Activated gamma-delta T cell (primary cell): ENCODE results near the gene GH1.
"Not testable (repeated sequence)": the region's sequence is repeated elsewhere in the genome, so short reads cannot be mapped to it uniquely, and the experiment has no call there.

Source experiments
- DNase-seq: peaks from one replicate; lab custom pipeline; 2025; lab: John Stamatoyannopoulos, UW
- total RNA-seq, 2 donors: gene quantifications; one replicate each; lab custom pipeline; 2026; lab: John Stamatoyannopoulos, UW

Gene GH1
- total RNA-seq = 0 reads per million in 2 donors

- not testable (repeated sequence) for DNase-seq
Observed at GRCh38 chr17:63918789-63919305, at the start of gene GH1. Gene GH1, minus strand, starts transcription at chr17:63918839. Its CDS starts 63 bp downstream, at chr17:63918776.

DNA sequence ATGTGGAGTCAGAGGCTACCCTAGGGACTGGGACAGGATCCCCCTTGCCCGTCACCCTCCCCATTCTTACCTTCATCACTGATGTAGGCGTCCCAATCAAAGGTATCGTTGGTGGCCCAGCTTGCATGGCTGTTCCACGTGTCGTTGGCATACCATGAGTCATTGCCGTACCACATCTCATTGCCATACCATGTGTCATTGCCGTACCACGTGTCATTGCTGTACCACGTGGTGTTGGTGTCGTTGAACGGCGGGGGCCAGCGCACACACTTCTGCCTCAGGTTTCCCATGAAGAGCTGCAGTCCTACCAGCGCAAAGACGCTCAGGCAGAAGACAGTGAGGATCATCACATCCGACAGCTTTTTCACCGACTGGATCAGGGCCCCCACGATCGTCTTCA lies 49.3 kb upstream of the GH1 start:
- DNase-seq = no peak

DNA sequence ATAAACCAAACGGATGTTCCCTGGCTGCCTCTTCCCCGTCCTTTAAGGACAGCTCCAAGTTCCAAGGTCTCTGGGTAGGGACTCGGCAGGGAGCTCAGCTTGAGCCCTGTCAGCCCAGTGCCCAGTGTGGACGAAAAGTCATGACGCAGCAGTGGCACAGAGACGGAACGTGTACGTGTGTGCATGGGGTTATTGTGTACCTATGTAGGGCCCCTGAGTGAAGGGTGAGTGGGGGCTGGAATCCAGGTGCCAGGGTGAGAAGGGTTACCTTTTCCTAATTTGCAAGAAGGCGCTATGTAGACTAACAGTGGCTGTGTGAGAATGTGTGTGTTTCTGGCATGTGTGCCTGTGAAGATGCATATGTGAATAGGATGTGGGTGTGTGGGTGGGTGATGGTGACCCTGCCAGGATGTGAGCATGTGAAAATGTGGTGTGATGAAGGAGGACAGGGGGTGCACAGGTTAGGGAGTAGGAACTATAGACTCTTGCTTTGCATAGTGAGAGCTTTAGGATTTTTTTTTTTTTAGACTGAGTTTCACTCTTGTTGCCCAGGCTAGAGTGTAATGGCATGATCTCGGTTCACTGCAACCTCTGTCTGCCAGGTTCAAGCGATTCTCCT lies 48.1 kb upstream of the GH1 start:
- no peak for DNase-seq

- no peak for DNase-seq
Observed at GRCh38 chr17:63963123-63963522, 44.5 kb upstream of the GH1 start.

GRCh38 chr17:63962298-63962744 lies 43.7 kb upstream of the GH1 start:
- DNase-seq = no peak

DNA sequence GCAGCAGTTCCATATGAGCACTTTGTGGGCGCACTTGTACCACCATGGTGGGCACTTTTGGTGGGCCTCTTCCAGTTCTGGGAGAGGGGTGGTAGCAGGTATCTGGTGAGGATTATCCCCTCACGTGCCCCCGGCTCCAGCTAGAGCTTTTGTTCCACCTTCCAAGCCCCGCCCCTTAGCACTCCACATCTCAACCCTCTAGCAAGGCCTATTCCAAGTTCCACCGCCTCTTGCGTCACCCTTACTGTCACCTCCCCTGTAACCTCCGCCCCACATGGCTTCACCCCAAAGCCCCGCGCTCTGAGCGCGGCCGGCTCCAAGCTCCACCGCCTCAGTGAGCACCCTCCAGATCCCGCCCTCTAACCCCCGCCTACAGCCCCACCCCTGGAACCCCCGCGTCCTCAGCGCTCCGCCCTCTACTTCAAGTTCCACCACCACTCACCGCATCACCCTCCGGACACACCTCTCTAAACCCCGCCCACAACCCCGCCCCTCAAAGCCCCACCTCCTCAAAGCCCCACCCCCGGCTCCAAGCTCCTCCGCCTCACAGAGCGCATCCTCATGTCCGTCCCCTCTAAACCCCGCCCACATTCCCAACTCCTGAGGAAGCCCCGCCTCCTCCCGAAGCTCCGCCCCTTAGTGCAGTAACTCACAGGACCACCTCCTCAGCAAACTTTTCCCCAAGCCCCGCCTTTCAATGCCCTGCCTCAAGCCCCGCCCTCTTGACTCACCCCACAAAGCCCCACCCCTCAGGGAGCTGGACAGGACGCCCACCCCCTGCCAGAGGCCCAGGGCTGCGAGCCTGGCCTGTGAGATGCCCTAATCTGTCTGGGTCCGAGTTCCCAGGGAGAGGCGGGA lies 42.9 kb upstream of the GH1 start:
- DNase-seq = no peak

DNA sequence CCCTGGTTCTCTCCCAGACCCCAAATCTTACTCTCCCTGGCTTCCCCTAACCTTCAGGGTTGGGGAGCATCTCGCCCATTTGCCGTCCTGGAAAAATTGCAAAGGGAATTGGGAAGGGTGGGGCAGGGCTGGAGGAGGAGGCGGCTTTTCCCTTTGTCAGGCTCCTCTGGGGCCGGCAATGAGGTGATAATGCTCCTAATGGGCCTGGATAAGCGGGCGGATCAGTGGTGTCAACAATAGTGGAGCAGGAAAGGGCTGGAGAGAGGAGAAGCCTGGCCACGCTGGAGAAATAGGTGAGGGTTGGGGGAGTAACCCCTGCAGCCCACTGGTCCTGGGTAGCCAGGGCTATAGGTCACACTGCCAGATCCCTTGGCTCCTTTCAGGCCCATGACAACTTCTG lies 41.8 kb upstream of the GH1 start:
- no peak for DNase-seq

DNA sequence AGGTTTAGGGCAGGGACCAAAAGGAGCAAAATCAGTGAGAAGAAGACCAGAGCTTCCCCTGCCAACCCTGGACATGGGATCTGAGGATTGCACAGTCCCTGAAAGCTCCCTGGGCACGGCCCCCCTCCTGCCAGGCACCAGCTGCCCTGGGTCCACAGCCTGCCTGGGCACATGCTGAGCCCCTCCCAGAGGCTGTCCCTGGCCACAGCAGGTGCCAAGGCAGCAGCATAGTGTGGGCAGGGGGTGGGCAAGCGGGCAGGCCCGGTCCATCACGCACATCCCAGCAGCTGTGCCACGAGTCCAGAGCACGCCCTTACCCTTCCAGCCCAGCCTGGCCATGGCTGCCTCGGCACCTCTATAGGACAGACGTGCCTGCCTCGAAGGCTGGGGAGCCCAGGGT lies 41.4 kb upstream of the GH1 start:
- no peak for DNase-seq

GRCh38 chr17:63956296-63956920 lies 37.8 kb upstream of the GH1 start:
- no peak for DNase-seq

DNA sequence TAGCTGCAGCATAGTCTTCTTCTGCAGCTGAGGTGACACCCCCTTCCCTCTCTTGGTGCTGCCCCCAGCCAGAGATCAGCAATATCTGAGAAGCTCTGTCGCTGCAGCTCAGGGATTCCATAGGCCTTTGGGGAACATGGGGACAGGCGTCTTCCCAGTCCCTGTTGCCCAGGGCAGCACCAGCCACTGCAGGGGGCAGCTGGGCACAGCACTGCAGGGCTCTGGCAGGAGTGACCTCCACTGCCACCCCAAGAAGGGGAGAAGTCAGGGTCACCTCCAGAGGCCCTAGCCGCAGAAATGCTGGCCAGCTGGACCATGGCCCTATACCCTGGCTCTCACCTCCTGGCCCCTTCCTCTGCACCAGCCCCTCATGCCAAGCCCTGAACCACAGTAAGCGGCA lies 37.2 kb upstream of the GH1 start:
- no peak for DNase-seq

DNA sequence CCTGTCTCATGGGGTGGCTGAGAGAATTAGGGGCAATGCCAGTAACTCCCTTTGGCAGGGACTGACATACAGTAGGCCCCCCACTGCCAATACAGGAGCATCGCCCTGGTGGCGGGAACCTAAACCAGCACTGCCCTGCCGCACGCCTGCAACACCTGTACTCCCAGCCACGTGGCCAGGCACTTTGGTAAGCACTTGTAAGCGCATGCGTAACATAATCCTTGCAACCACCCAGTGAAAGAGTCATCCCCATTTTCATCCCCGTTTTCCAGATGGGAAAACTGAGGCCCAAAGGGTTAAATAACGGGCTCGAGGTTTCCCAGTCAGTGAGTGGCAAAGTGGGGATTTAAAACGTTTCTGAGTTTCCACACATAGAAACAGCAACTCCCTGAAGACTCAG lies 36.6 kb upstream of the GH1 start:
- no peak for DNase-seq

- DNase-seq = no peak
Observed at GRCh38 chr17:63954402-63955063, 35.9 kb upstream of the GH1 start.

GRCh38 chr17:63950940-63951907 lies 32.6 kb upstream of the GH1 start:
- no peak for DNase-seq

GRCh38 chr17:63949576-63950250 lies 31.1 kb upstream of the GH1 start:
- no peak for DNase-seq

DNA sequence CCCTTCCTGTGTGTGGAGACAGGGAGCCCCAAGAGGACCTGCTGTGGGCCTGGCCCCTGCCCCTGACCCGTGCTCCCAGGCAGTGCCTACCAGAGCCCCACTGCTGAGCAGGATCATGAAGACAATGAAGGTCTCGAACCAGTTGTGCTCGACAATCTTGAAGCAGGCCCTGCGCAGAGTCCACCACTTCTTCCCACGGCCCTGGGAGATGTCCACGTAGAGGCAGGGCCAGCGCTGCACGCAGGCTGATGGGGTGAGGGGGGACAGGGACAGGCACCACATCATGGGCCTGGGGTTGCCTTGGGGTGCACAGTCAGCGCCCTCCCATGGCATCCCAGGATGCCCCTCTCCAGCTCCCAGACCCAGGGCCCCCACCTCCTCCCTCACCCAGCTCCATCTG lies 29.9 kb upstream of the GH1 start:
- DNase-seq = no peak

GRCh38 chr17:63947711-63948330 lies 29.2 kb upstream of the GH1 start:
- DNase-seq = no peak

DNA sequence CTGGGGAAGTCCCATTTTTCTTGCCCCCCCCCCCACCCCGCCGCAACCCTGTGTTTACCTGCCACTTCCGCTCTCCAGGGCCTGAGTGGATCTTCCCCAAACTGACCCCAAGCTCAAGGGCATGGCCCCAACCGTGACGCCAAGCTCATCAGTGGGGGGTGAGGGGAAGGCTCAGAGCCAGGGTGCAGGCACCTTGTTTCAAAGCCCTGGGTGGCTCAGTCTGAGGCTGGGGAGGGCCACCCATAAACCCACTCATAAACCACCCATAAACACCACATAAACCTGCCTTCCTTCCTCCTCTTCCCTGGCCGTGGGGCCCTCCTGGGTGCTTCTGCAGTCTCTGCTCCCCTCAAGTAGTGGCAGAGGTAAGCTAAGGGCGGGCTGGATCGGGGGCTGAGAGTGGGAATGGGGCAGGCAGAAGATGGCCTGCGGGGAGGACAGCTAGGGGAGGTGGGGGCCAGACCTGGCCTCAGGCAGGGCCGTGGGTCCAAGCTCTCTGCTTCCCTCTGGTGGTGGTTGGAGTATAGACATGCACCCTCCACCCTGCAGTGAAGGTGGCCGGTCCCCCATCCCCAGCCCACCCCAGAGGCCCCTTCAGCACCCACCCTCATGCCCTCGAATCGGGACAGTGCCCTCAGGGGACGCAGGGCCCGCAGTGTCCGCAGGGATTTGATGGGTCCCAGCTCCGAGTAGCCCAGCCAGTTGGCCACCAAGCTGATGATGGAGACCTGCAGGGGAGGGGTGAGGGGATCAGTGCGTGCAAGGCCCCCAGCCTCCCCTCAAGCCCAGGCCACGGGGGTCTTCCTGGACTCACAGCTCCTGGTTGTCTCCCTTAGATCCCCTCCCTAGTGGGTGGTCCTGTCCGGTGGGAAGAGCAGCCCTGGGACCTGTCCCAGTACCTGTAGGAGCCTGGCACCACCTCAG lies 28.1 kb upstream of the GH1 start:
- no peak for DNase-seq

DNA sequence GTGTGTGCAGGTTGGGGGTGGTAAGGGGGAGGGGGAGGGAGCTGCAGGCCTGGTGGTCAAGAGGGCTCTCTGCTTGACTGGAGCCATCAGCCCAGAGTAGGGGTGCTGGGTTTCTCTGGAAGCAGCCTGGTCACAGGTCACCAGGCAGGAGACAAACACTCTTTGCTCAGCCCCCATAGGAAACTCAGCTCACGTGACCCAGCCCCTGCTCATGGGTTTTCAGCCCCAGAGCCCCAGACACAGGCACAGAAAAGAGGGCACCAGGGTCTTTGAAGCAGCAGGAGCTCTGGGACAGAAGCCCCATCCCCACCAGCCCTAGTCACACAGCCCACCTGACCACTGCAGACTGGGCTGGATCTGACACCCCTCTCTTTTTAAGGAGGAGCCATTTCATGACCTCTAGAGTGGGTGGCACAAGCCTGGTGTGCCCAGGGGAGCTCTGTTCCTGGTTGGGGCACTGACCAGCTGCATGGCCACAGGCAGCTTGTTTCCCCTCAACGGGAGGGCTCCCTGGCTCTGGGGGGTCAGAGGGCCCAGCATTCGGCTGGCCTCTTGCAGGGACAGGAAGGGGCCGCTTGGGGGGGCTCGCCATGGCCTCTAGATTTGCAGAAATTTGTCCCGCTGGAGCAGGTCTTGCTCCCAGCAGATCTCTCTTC lies 27.3 kb upstream of the GH1 start:
- DNase-seq = no peak
